HS-27A (cell line): ENCODE results near the gene SOCS6.
"Not testable (repeated sequence)": the region's sequence is repeated elsewhere in the genome, so short reads cannot be mapped to it uniquely, and the experiment has no call there.

Experiments
- DNase-seq: peaks from one replicate; pipeline ENCODE4 v3.0.0-alpha.2; 2012; ENCODE audit warnings: low read depth, missing footprints

SOCS6 gene

GRCh38 chr18:70322928-70323327, 34.1 kb downstream of the SOCS6 start:
- no peak for DNase-seq

GRCh38 chr18:70324897-70325296, 36.1 kb downstream of the SOCS6 start:
- no peak for DNase-seq

- no peak for DNase-seq
These were observed 37.4 kb downstream of the SOCS6 start for GRCh38 chr18:70326255-70326654.

- DNase-seq, result no peak
These were observed 39.3 kb downstream of the SOCS6 start for GRCh38 chr18:70328169-70328568.

- DNase-seq, result no peak
These were observed 40.2 kb downstream of the SOCS6 start for GRCh38 chr18:70329071-70329470.

- no peak for DNase-seq
These were observed 42.0 kb downstream of the SOCS6 start for GRCh38 chr18:70330887-70331286.

- DNase-seq, result no peak
These were observed 42.7 kb downstream of the SOCS6 start for GRCh38 chr18:70331456-70332097.

GRCh38 chr18:70332694-70333093, 43.8 kb downstream of the SOCS6 start:
- DNase-seq, result no peak

GRCh38 chr18:70333316-70333715, 44.5 kb downstream of the SOCS6 start:
- no peak for DNase-seq

- peak; percentile 76 for DNase-seq
These were observed 44.9 kb downstream of the SOCS6 start for GRCh38 chr18:70333757-70334156.

GRCh38 chr18:70334264-70334663, 45.4 kb downstream of the SOCS6 start:
- no peak for DNase-seq

- no peak for DNase-seq
These were observed 46.0 kb downstream of the SOCS6 start for GRCh38 chr18:70334728-70335329.

- no peak for DNase-seq
These were observed 47.3 kb downstream of the SOCS6 start for GRCh38 chr18:70335892-70336726.

GRCh38 chr18:70337139-70337972, 48.5 kb downstream of the SOCS6 start:
- peak; percentile 64 for DNase-seq

- DNase-seq, result no peak
These were observed 50.0 kb downstream of the SOCS6 start for GRCh38 chr18:70338890-70339289.

GRCh38 chr18:70339915-70340314, 51.1 kb downstream of the SOCS6 start:
- no peak for DNase-seq

- not testable (repeated sequence) for DNase-seq
These were observed 59.6 kb downstream of the SOCS6 start for GRCh38 chr18:70348481-70348880.

GRCh38 chr18:70349316-70349715, 60.5 kb downstream of the SOCS6 start:
- DNase-seq, result no peak

GRCh38 chr18:70354080-70354479, 65.2 kb downstream of the SOCS6 start:
- no peak for DNase-seq

GRCh38 chr18:70354771-70355170, 65.9 kb downstream of the SOCS6 start:
- no peak for DNase-seq

GRCh38 chr18:70355620-70356385, 67.0 kb downstream of the SOCS6 start:
- DNase-seq, result no peak

- DNase-seq, result peak; percentile 79
These were observed 69.2 kb downstream of the SOCS6 start for GRCh38 chr18:70358105-70358406.
